H1 (cell line): ENCODE data around the gene GPRIN3. TPM values are rescaled to one million over a fixed set of nuclear protein-coding genes. Genes with fewer than 3 reads are reported as not detected.

Experiments used
- CTCF ChIA-PET: fragments of 300-600 bp; sonication (Branson Sonifier 250); formaldehyde crosslinking; loops from one replicate; lab custom pipeline; 2021; ENCODE audit not compliant: partially characterized antibody; lab: Charles Lee
- POLR2A ChIA-PET: fragments of 300-600 bp; sonication (Branson Sonifier 250); formaldehyde crosslinking; loops from one replicate; lab custom pipeline; 2021; ENCODE audit warnings: inconsistent platforms; ENCODE audit not compliant: partially characterized antibody; lab: Charles Lee
- DNase-seq, 2 experiments: peaks; one replicate each; pipeline versions ENCODE4 v3.0.0 to v3.0.0-alpha.2; 2010 to 2022; ENCODE audit warnings: low spot score in 2 of 2, low read depth in 1 of 2, mixed read lengths in 1 of 2
- FAIRE-seq: peaks from 2 replicates; lab custom pipeline; 2011; peaks lifted over from hg19 to GRCh38; lab: Jason Lieb, UNC
- H2AFZ ChIP-seq: 2 replicates; pipeline ENCODE4 v1.8.1; 2012; ENCODE audit warnings: low read length, inconsistent platforms
- H2AK5ac ChIP-seq: 2 replicates; pipeline ENCODE4 v1.6.1; 2013; ENCODE audit warnings: low read depth, low read length
- H2BK120ac ChIP-seq: replicated peaks from 2 replicates; pipeline ENCODE3; 2013; ENCODE audit warnings: low read depth, low read length, inconsistent platforms
- H2BK12ac ChIP-seq: 2 replicates; pipeline ENCODE4 v1.6.1; 2013; ENCODE audit warnings: low read depth, low read length
- H2BK15ac ChIP-seq: 2 replicates; pipeline ENCODE4 v1.6.1; 2013; ENCODE audit warnings: low read length
- H2BK20ac ChIP-seq: 2 replicates; pipeline ENCODE4 v1.6.1; 2013; ENCODE audit warnings: low read length
- H2BK5ac ChIP-seq: 2 replicates; pipeline ENCODE4 v1.6.1; 2013; ENCODE audit warnings: low read depth, low read length
- H3K14ac ChIP-seq: 2 replicates; pipeline ENCODE4 v1.6.1; 2013; ENCODE audit warnings: inconsistent platforms; ENCODE audit not compliant: insufficient read length
- H3K18ac ChIP-seq: 2 replicates; pipeline ENCODE4 v1.6.1; 2013; ENCODE audit warnings: low read length; ENCODE audit errors: extremely low read depth
- H3K23ac ChIP-seq: 2 replicates; pipeline ENCODE4 v1.6.1; 2013; ENCODE audit warnings: inconsistent platforms; ENCODE audit not compliant: insufficient read length
- H3K23me2 ChIP-seq: 2 replicates; pipeline ENCODE4 v1.6.1; 2013; ENCODE audit warnings: low read depth, low read length
- H3K27ac ChIP-seq: 2 replicates; pipeline ENCODE4 v1.6.1; 2011; ENCODE audit warnings: low read depth, low read length, inconsistent platforms
- H3K27me3 ChIP-seq, 4 experiments: replicated peaks in 1 of 4; 1 replicate in 1 of 4; 2 replicates in 3 of 4; pipeline versions ENCODE4 v1.6.1 to v1.8.1; 2011 to 2013; ENCODE audit warnings: low read length in 3 of 4, mild to moderate bottlenecking in 3 of 4, inconsistent platforms in 2 of 4, mixed read lengths in 2 of 4, moderate library complexity in 1 of 4; ENCODE audit not compliant: control insufficient read depth in 3 of 4, insufficient read depth in 3 of 4; ENCODE audit errors: extremely low read depth in 1 of 4
- H3K36me3 ChIP-seq, 4 experiments: 2 replicates each; pipeline versions ENCODE4 v1.6.1 to v1.8.1; 2011 to 2013; ENCODE audit warnings: mild to moderate bottlenecking in 4 of 4, low read length in 3 of 4, moderate library complexity in 2 of 4, control low read depth in 1 of 4, inconsistent platforms in 1 of 4; ENCODE audit not compliant: insufficient read depth in 4 of 4, control insufficient read depth in 2 of 4
- H3K4ac ChIP-seq: replicated peaks from 2 replicates; pipeline ENCODE3; 2013; ENCODE audit warnings: low read length, low read depth, mixed read lengths, inconsistent platforms; ENCODE audit not compliant: insufficient read length
- H3K4me1 ChIP-seq, 4 experiments: replicated peaks in 1 of 4; 1 replicate in 1 of 4; 2 replicates in 3 of 4; pipeline versions ENCODE4 v1.6.1 to v1.8.1; 2011 to 2013; ENCODE audit warnings: low read length in 3 of 4, inconsistent platforms in 2 of 4, mixed read lengths in 1 of 4; ENCODE audit not compliant: insufficient read depth in 4 of 4, control insufficient read depth in 3 of 4
- H3K4me2 ChIP-seq, 2 experiments: 2 replicates each; pipeline versions ENCODE4 v1.6.1 to v1.8.1; 2011 to 2013; ENCODE audit warnings: low read depth in 2 of 2, low read length in 2 of 2, control low read depth in 1 of 2, inconsistent platforms in 1 of 2, mild to moderate bottlenecking in 1 of 2; ENCODE audit not compliant: insufficient read depth in 1 of 2
- H3K4me3 ChIP-seq, 4 experiments: fragments of 200-600, 300-600 bp in 1 of 4; sonication (generic), shearing (Covaris generic), sonication (Bioruptor Twin) in 1 of 4; 2 replicates each; pipeline versions ENCODE4 v1.5.1 to v1.8.1; 2011 to 2016; ENCODE audit warnings: low read length in 4 of 4, low read depth in 3 of 4, control low read depth in 2 of 4, inconsistent platforms in 2 of 4, mild to moderate bottlenecking in 2 of 4, mixed read lengths in 1 of 4, moderate library complexity in 1 of 4; ENCODE audit not compliant: insufficient read depth in 2 of 4; ENCODE audit errors: extremely low read depth in 1 of 4
- H3K56ac ChIP-seq: replicated peaks from 2 replicates; pipeline ENCODE3; 2013; ENCODE audit warnings: low read depth, mild to moderate bottlenecking, mixed read lengths, low read length, inconsistent platforms; ENCODE audit not compliant: insufficient read length
- H3K79me1 ChIP-seq: 2 replicates; pipeline ENCODE4 v1.6.1; 2013; ENCODE audit warnings: low read depth, low read length, control low read depth
- H3K79me2 ChIP-seq, 2 experiments: 2 replicates each; pipeline versions ENCODE4 v1.6.1 to v1.8.1; 2012 to 2013; ENCODE audit warnings: low read length in 2 of 2, mild to moderate bottlenecking in 2 of 2, inconsistent platforms in 1 of 2; ENCODE audit not compliant: insufficient read depth in 2 of 2, control insufficient read depth in 1 of 2
- H3K9ac ChIP-seq, 4 experiments: replicated peaks in 1 of 4; 1 replicate in 1 of 4; 2 replicates in 3 of 4; pipeline versions ENCODE4 v1.6.1 to v1.8.1; 2011 to 2013; ENCODE audit warnings: low read depth in 3 of 4, low read length in 3 of 4, control low read depth in 2 of 4, mild to moderate bottlenecking in 2 of 4, moderate library complexity in 2 of 4, inconsistent platforms in 1 of 4; ENCODE audit errors: extremely low read depth in 1 of 4
- H3K9me3 ChIP-seq, 2 experiments: 2 replicates each; pipeline versions ENCODE4 v1.6.1 to v1.8.1; 2012 to 2013; ENCODE audit warnings: mild to moderate bottlenecking in 2 of 2, moderate library complexity in 2 of 2, control low read depth in 1 of 2, inconsistent platforms in 1 of 2, low read depth in 1 of 2, low read length in 1 of 2, mixed read lengths in 1 of 2; ENCODE audit not compliant: insufficient read depth in 2 of 2
- H4K20me1 ChIP-seq, 2 experiments: replicated peaks in 1 of 2; 2 replicates each; pipeline versions ENCODE3 to v1.8.1; 2011 to 2013; ENCODE audit warnings: inconsistent platforms in 2 of 2, low read length in 2 of 2, mild to moderate bottlenecking in 1 of 2; ENCODE audit not compliant: insufficient read depth in 2 of 2, control insufficient read depth in 1 of 2
- H4K5ac ChIP-seq: 2 replicates; pipeline ENCODE4 v1.6.1; 2013; ENCODE audit warnings: low read length, low read depth, mixed read lengths, inconsistent platforms; ENCODE audit not compliant: insufficient read length
- H4K8ac ChIP-seq: 2 replicates; pipeline ENCODE4 v1.8.0; 2013; ENCODE audit warnings: mild to moderate bottlenecking, moderate library complexity, low read length, inconsistent platforms; ENCODE audit not compliant: insufficient read depth; ENCODE audit errors: extremely low read depth
- H4K91ac ChIP-seq: replicated peaks from 2 replicates; pipeline ENCODE3; 2013; ENCODE audit warnings: low read length, mixed read lengths, inconsistent platforms; ENCODE audit not compliant: insufficient read length
- FOSL1 ChIP-seq: IDR thresholded peaks from 2 replicates; pipeline ENCODE4 v1.6.1; 2011; ENCODE audit warnings: mild to moderate bottlenecking, low read depth, low read length, moderate library complexity; ENCODE audit not compliant: insufficient read depth
- MAFK ChIP-seq: IDR thresholded peaks from 2 replicates; pipeline ENCODE4 v1.6.1; 2012; ENCODE audit warnings: low read depth, mild to moderate bottlenecking, improper control_type of control experiment, low read length
- NANOG ChIP-seq: IDR thresholded peaks from 2 replicates; pipeline ENCODE4 v1.6.1; 2011; ENCODE audit warnings: low read length, low read depth, mild to moderate bottlenecking, inconsistent platforms; ENCODE audit not compliant: insufficient read depth, poor library complexity, severe bottlenecking
- POLR2A ChIP-seq, 2 experiments: IDR thresholded peaks; 1 replicate in 1 of 2; 2 replicates in 1 of 2; pipeline ENCODE4 v1.6.1; 2011; ENCODE audit warnings: low read depth in 2 of 2, low read length in 2 of 2, mild to moderate bottlenecking in 2 of 2; ENCODE audit errors: control extremely low read depth in 1 of 2
- RAD21 ChIP-seq, 2 experiments: IDR thresholded peaks in 1 of 2; conservative IDR thresholded peaks in 1 of 2; 2 replicates each; pipeline ENCODE4 v1.6.1; 2011; ENCODE audit warnings: low read depth in 2 of 2, low read length in 2 of 2, improper control_type of control experiment in 1 of 2, inconsistent platforms in 1 of 2, mild to moderate bottlenecking in 1 of 2, moderate library complexity in 1 of 2
- RBBP5 ChIP-seq: IDR thresholded peaks from 2 replicates; pipeline ENCODE4 v1.7.1; 2012; ENCODE audit warnings: low read depth, mild to moderate bottlenecking, inconsistent platforms, low read length, moderate library complexity, borderline replicate concordance
- SIRT6 ChIP-seq: IDR thresholded peaks from one replicate; pipeline ENCODE4 v1.7.1; 2012; ENCODE audit warnings: low read length, inconsistent platforms
- YY1 ChIP-seq: IDR thresholded peaks from 2 replicates; pipeline ENCODE4 v1.6.1; 2011; ENCODE audit warnings: low read depth, mild to moderate bottlenecking, low read length
- WGBS, 2 experiments: shearing (Covaris generic) in 1 of 2; methylation state at CpG; one replicate each; pipeline versions ENCODE4 v1.1.6 to v1.1.7; 2013 to 2015; ENCODE audit warnings: low lambda C conversion rate in 2 of 2, mixed read lengths in 2 of 2, inconsistent platforms in 1 of 2, low coverage in 1 of 2, missing lambda C conversion rate in 1 of 2; ENCODE audit not compliant: insufficient replicate concordance in 2 of 2, insufficient coverage in 1 of 2, insufficient read length in 1 of 2; ENCODE audit errors: extremely low coverage in 1 of 2, missing lambda C conversion rate in 1 of 2; 5-methylcytosine and 5-hydroxymethylcytosine counted together
- polyA plus RNA-seq, 7 experiments: library from polyadenylated mRNA; depleted of rRNA in 3 of 7; stranded (reverse) in 5 of 7; unstranded in 2 of 7; fragments of >200 nt in 5 of 7; fragments of 200-250 nt in 2 of 7; gene quantifications; 1 replicate in 5 of 7; 2 replicates in 1 of 7; 4 replicates in 1 of 7; pipeline versions ENCODE4 v1.2.1 to v1.2.3, GENCODE V29; 2011 to 2013; ENCODE audit warnings: missing spikeins in 2 of 7, mixed read lengths in 2 of 7
- total RNA-seq: library from RNA; stranded (reverse); fragmentation: NEBNext Ultra II Directional; extraction: Animal tissue kit (Norgen Biotek cat#: 25700); gene quantifications from 2 replicates; pipeline ENCODE4 v1.2.1, GENCODE V29; 2021

GPRIN3 gene
- total and polyA plus RNA-seq, 2 of the 8 experiments (the other 6 are each of a cell fraction or from before 2014, with no cell fraction given): 0.17 to 1.4 TPM

GRCh38 chr4:89196745-89197144 is 110.9 kb downstream of the GPRIN3 start:
- no peaks in the 10 kb centered on the region for H3K36me3 ChIP-seq
- no peak overlapping the region for H4K8ac ChIP-seq
- H4K91ac ChIP-seq: no peak overlapping the region
- CTCF ChIA-PET: no interaction called here
- H2AK5ac ChIP-seq: no peak overlapping the region
- DNase-seq (no peak), FAIRE-seq (peak; percentile 57)
- no peaks in the 10 kb centered on the region for H3K23me2 ChIP-seq
- no peaks in the 10 kb centered on the region for H3K79me1 ChIP-seq
- no peak overlapping the region for H3K56ac ChIP-seq
- 23% methylated on average over 2 of the region's 2 CpGs; no CpG with 5 or more reads in 1 of the 2 experiments for WGBS, 2 experiments
- no peak overlapping the region for H3K14ac ChIP-seq
- H3K9me3 ChIP-seq: no peaks in the 10 kb centered on the region
- H3K4me3 ChIP-seq: no peak overlapping the region
- POLR2A ChIA-PET: no interaction called here
- no peak overlapping the region for H3K18ac ChIP-seq
- no peak overlapping the region for H3K4ac ChIP-seq
- H3K79me2 ChIP-seq: no peaks in the 10 kb centered on the region
- H2BK20ac ChIP-seq: no peak overlapping the region
- H4K5ac ChIP-seq: no peak overlapping the region
- H3K27me3 ChIP-seq: no peaks in the 10 kb centered on the region
- TF ChIP-seq YY1 (no peak), MAFK (no peak), NANOG (no peak), RAD21 (IDR thresholded peaks at IDR 0.05 in 1 of 2, conservative IDR thresholded peaks at IDR 0.05 in 1 of 2; ENCODE audit: low read depth in 2 of 2, low read length in 2 of 2) (no peak), SIRT6 (no peak), RBBP5 (no peak), POLR2A (IDR thresholded peaks at IDR 0.05; ENCODE audit: control extremely low read depth in 1 of 2, low read depth in 2 of 2, low read length in 2 of 2) (no peak), FOSL1 (no peak)
- no peak overlapping the region for H3K23ac ChIP-seq
- peak overlapping the region; percentile 35; the same call in 1 of the 2 replicates for H2AFZ ChIP-seq
- H4K20me1 ChIP-seq: no peaks in the 10 kb centered on the region
- no peak overlapping the region for H3K27ac ChIP-seq
- no peak overlapping the region for H2BK15ac ChIP-seq
- H2BK5ac ChIP-seq: no peak overlapping the region
- H2BK12ac ChIP-seq: no peak overlapping the region
- H3K9ac ChIP-seq: no peak overlapping the region
- H3K4me2 ChIP-seq: peak overlapping the region in 1 of 2 experiments; percentile 11; a peak in 1 of 4 replicates
- no peak overlapping the region for H2BK120ac ChIP-seq
- H3K4me1 ChIP-seq: peaks cover 0 to 3% (median 2%) of the 10 kb centered on the region in 4 experiments; a peak in 3 of 7 replicates
